ENCODE data around the gene IL20RA.

IL20RA gene

DNA sequence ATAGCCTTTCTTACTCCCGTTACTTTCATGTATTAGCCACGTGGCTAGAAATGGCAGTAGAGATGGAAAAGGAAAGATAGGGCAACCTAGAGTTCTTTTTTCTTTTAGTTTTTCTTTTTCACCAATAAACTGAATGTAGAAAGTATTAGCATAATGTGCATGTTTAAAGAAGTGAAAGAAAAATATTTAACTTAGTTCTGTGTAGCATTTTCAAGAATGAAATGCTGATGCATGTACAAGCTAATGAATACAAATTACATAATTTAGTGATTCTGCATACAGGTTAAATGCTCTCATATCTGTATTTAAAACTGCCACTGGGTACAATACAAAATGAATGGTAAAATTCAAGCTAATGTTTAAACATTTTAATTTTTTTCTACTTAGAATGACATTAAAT lies 22.6 kb upstream of the IL20RA start:
- TF ChIP-seq, protein P1, sequence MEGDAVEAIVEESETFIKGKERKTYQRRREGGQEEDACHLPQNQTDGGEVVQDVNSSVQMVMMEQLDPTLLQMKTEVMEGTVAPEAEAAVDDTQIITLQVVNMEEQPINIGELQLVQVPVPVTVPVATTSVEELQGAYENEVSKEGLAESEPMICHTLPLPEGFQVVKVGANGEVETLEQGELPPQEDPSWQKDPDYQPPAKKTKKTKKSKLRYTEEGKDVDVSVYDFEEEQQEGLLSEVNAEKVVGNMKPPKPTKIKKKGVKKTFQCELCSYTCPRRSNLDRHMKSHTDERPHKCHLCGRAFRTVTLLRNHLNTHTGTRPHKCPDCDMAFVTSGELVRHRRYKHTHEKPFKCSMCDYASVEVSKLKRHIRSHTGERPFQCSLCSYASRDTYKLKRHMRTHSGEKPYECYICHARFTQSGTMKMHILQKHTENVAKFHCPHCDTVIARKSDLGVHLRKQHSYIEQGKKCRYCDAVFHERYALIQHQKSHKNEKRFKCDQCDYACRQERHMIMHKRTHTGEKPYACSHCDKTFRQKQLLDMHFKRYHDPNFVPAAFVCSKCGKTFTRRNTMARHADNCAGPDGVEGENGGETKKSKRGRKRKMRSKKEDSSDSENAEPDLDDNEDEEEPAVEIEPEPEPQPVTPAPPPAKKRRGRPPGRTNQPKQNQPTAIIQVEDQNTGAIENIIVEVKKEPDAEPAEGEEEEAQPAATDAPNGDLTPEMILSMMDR (IDR thresholded peaks at IDR 0.05; ENCODE audit: low read depth, low read length, poor library complexity, severe bottlenecking) = no peak
- no peak for TF ChIP-seq EZH2phosphoT487 (IDR thresholded peaks at IDR 0.05; ENCODE audit: borderline replicate concordance, low read length)

DNA sequence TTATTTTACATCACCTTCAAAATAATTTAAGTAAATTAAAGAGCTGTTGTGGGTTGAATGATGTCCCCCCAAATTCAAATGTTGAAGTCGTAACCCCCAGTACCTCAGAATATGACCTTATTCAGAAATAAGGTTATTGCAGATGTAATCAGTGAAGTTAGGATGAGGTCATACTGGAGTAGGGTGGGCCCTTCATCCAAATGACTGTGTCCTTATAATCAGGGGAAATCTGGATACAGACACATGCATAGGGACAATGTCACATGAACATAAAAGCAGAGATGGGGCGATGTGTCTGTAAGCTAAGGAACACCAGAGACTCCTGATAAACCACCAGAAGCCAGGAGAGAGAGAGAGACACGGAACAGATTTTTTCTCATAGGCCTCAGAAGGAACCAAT lies 13.3 kb upstream of the IL20RA start:
- Histone ChIP-seq H3K27me3 (ENCODE audit: control insufficient read depth, low read length) (no peaks in the 10 kb centered on the region), H4K20me1 (ENCODE audit: control insufficient read depth, insufficient read depth, low read depth, low read length) (no peaks in the 10 kb centered on the region), H3K79me2 (ENCODE audit: control insufficient read depth, low read length) (no peaks in the 10 kb centered on the region), H3K4me3 (ENCODE audit: low read length) (no peak overlapping the region), H3K9me2 (replicated peaks; ENCODE audit: control insufficient read depth, low read length) (no peaks in the 10 kb centered on the region), H3K36me3 (ENCODE audit: control insufficient read depth, low read length) (no peaks in the 10 kb centered on the region), H3F3A (ENCODE audit: control insufficient read depth, insufficient read depth) (no peaks in the 10 kb centered on the region), H3K27ac (ENCODE audit: low read depth, low read length) (no peak overlapping the region), H3K4me2 (ENCODE audit: low read length) (no peak overlapping the region), H3K4me1 (ENCODE audit: control insufficient read depth, low read length) (no peaks in the 10 kb centered on the region), H3K9me3 (ENCODE audit: control insufficient read depth, insufficient read depth, low read length) (no peaks in the 10 kb centered on the region)
- no peak for TF ChIP-seq EZH2phosphoT487 (IDR thresholded peaks at IDR 0.05; ENCODE audit: borderline replicate concordance, low read length)
- TF ChIP-seq, protein P1 (IDR thresholded peaks at IDR 0.05; ENCODE audit: low read depth, low read length, poor library complexity, severe bottlenecking) = no peak

More for the DNA sequence above, 22.6 kb upstream of the IL20RA start:
- no peaks in the 10 kb centered on the region for H3K79me2 ChIP-seq (ENCODE audit: control insufficient read depth, low read length)
- no peak overlapping the region for H3K4me2 ChIP-seq (ENCODE audit: low read length)
- H3K4me1 ChIP-seq (ENCODE audit: control insufficient read depth, low read length) = no peaks in the 10 kb centered on the region
- H3K9me2 ChIP-seq (replicated peaks; ENCODE audit: control insufficient read depth, low read length) = no peaks in the 10 kb centered on the region
- no peak overlapping the region for H3K27ac ChIP-seq (ENCODE audit: low read depth, low read length)
- no peaks in the 10 kb centered on the region for H3K36me3 ChIP-seq (ENCODE audit: control insufficient read depth, low read length)
- H3K4me3 ChIP-seq (ENCODE audit: low read length) = no peak overlapping the region
- no peaks in the 10 kb centered on the region; the same call in 1 of the 2 replicates for H3K27me3 ChIP-seq (ENCODE audit: control insufficient read depth, low read length)
- H3F3A ChIP-seq (ENCODE audit: control insufficient read depth, insufficient read depth) = no peaks in the 10 kb centered on the region
- H3K9me3 ChIP-seq (ENCODE audit: control insufficient read depth, insufficient read depth, low read length) = no peaks in the 10 kb centered on the region
- H4K20me1 ChIP-seq (ENCODE audit: control insufficient read depth, insufficient read depth, low read depth, low read length) = no peaks in the 10 kb centered on the region

DNA sequence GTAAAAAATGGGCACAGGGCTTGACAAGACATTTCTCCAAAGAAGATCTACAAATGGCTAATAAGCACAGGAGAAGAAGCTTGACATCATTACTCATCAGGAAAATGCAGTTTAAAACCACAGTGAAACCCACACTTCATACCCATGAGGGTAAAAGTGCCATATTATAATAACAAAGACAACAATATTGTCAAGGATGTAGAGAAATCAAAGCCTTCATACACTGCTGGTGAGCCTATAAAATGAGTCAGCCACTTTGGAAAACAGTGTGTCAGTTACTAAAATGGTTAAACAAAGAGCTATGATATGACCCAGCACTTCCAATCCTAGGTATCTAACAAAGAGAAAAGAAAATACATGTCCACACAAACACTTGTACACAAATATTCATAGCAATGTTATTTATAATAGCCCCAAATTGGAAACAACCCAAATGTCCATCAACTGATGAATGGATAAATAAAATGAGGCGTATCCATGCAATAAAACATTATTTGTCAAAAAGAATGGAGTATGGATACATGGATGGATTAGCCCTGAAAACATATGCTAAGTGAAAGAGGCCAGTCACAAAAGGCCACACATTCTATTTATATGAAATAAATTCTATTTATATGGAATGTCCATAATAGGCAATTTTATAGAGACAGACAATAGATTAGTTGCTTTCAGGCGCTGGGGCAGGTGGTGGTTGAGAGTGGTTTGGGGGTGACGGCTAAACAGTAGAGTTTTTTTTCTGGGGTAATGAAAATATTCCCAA lies 11.5 kb upstream of the IL20RA start:
- no peaks in the 10 kb centered on the region for H3F3A ChIP-seq (ENCODE audit: control insufficient read depth, insufficient read depth)
- H3K4me2 ChIP-seq (ENCODE audit: low read length) = no peak overlapping the region
- H3K4me1 ChIP-seq (ENCODE audit: control insufficient read depth, low read length) = no peaks in the 10 kb centered on the region
- no peak overlapping the region for H3K27ac ChIP-seq (ENCODE audit: low read depth, low read length)
- H3K36me3 ChIP-seq (ENCODE audit: control insufficient read depth, low read length) = no peaks in the 10 kb centered on the region
- no peaks in the 10 kb centered on the region for H3K27me3 ChIP-seq (ENCODE audit: control insufficient read depth, low read length)
- no peaks in the 10 kb centered on the region for H3K79me2 ChIP-seq (ENCODE audit: control insufficient read depth, low read length)
- TF ChIP-seq EZH2phosphoT487 (IDR thresholded peaks at IDR 0.05; ENCODE audit: borderline replicate concordance, low read length) = no peak
- TF ChIP-seq, protein P1 (IDR thresholded peaks at IDR 0.05; ENCODE audit: low read depth, low read length, poor library complexity, severe bottlenecking) = no peak
- no peak overlapping the region for H3K4me3 ChIP-seq (ENCODE audit: low read length)
- no peaks in the 10 kb centered on the region for H3K9me2 ChIP-seq (replicated peaks; ENCODE audit: control insufficient read depth, low read length)
- no peaks in the 10 kb centered on the region for H4K20me1 ChIP-seq (ENCODE audit: control insufficient read depth, insufficient read depth, low read depth, low read length)
- no peaks in the 10 kb centered on the region for H3K9me3 ChIP-seq (ENCODE audit: control insufficient read depth, insufficient read depth, low read length)
